Right lobe of liver (tissue), 6 donors: Measurements from ENCODE around the gene PRKAR1B. TPM values are rescaled to one million over a fixed set of nuclear protein-coding genes. Genes with fewer than 3 reads are reported as not detected.

Experiments used
- ATAC-seq, 4 donors: fragments of 200-7000 bp; cut with Tn5 transposase; one replicate each; pipeline ENCODE4 v1.9.1; 2020; ENCODE audit warnings: mild to moderate bottlenecking in 4 of 4, moderate library complexity in 4 of 4
- DNase-seq, 3 donors: peaks; one replicate each; pipeline ENCODE4 v3.0.0-alpha.2; 2020
- H3K27ac ChIP-seq, 3 donors: fragments of 200-600 bp; one replicate each; pipeline ENCODE4 v1.8.0; 2022
- H3K27me3 ChIP-seq, 2 donors: fragments of 200-600 bp; one replicate each; pipeline ENCODE4 v1.8.0; 2022
- H3K36me3 ChIP-seq, 4 donors: fragments of 200-600 bp; sonication (generic) in 1 of 4; one replicate each; pipeline versions ENCODE4 v1.5.1 to v1.8.0; 2017 to 2022; ENCODE audit warnings: control low read depth in 1 of 4
- H3K4me1 ChIP-seq, 4 donors: fragments of 200-600 bp; sonication (generic) in 1 of 4; one replicate each; pipeline versions ENCODE4 v1.5.1 to v1.8.0; 2017 to 2022; ENCODE audit warnings: control low read depth in 1 of 4
- H3K4me3 ChIP-seq, 3 donors: fragments of 200-600 bp; one replicate each; pipeline ENCODE4 v1.8.0; 2022
- H3K9me3 ChIP-seq, 4 donors: fragments of 200-600 bp; sonication (generic) in 1 of 4; one replicate each; pipeline versions ENCODE4 v1.5.1 to v1.8.0; 2017 to 2022; ENCODE audit warnings: control low read depth in 1 of 4
- CTCF ChIP-seq, 4 donors: fragments of 200-600 bp in 3 of 4; fragments of 450-650 bp in 1 of 4; IDR thresholded peaks; one replicate each; pipeline versions ENCODE4 v1.5.1 to v1.8.0; 2016 to 2022; ENCODE audit warnings: antibody characterized with exemption in 4 of 4, mild to moderate bottlenecking in 2 of 4
- POLR2A ChIP-seq: fragments of 450-650 bp; IDR thresholded peaks from one replicate; pipeline ENCODE4 v1.6.1; 2017; ENCODE audit warnings: antibody characterized with exemption, mild to moderate bottlenecking
- WGBS: methylation state at CpG from one replicate; pipeline ENCODE4 v1.1.6; 2018; ENCODE audit warnings: low coverage, low lambda C conversion rate; ENCODE audit not compliant: insufficient coverage; ENCODE audit errors: missing lambda C conversion rate; 5-methylcytosine and 5-hydroxymethylcytosine counted together
- intact Hi-C, 2 donors: fragments of 100-400 bp; cut with DNase I; formaldehyde crosslinking; loops; one replicate each; pipeline versions ENCODE4 v1.11.2 to v1.14.1; 2022
- total RNA-seq, 6 experiments: library from RNA; depleted of rRNA in 2 of 6; stranded (reverse); fragments of >200 nt in 2 of 6; fragmentation: NEBNext Ultra II Directional in 3 of 6; extraction: Animal tissue kit (Norgen Biotek cat#: 25700) in 3 of 6; gene quantifications; one replicate each; pipeline versions ENCODE4 v1.1.0 to v1.2.4, GENCODE V29; 2016 to 2023
- donor health status: DM: no; HTN: yes; CAD: no.
- donor health status: DM: no; HTN: no; CAD: no.
- donor health status: DM: no; HTN: no; CAD: no.
- donor health status: DM: no; HTN: yes; CAD: no.
- donor health status: DM: no; HTN: yes; CAD: no.

PRKAR1B gene
- total RNA-seq, 6 experiments from 2014 or later = 4.7 to 20.8 (median 11.3) TPM

- intact Hi-C loops = no loop called here
- no peak overlapping the region for H3K4me3 ChIP-seq
- no peaks in the 10 kb centered on the region for H3K27me3 ChIP-seq
- peaks cover 0 to 18% (median 6%) of the 10 kb centered on the region in 4 donors for H3K4me1 ChIP-seq
- ATAC-seq (peak; percentile 88 to 94 (median 89)), DNase-seq (peak in 2 of 3 donors; percentile 79 to 81)
- no peaks in the 10 kb centered on the region for H3K36me3 ChIP-seq
- peak overlapping the region in 2 of 3 donors; percentile 15 to 47 for H3K27ac ChIP-seq
- 19% methylated on average over 4 of the region's 17 CpGs for WGBS
- H3K9me3 ChIP-seq = peaks cover 0 to 6% (median 0%) of the 10 kb centered on the region in 4 donors
- no peak for TF ChIP-seq POLR2A
- TF ChIP-seq CTCF (IDR thresholded peaks at IDR 0.05) = peak in 3 of 4 donors; percentile 18 to 40 (median 30)
These were observed 5.0 kb upstream of the PRKAR1B start for GRCh38 chr7:732094-732541.

DNA sequence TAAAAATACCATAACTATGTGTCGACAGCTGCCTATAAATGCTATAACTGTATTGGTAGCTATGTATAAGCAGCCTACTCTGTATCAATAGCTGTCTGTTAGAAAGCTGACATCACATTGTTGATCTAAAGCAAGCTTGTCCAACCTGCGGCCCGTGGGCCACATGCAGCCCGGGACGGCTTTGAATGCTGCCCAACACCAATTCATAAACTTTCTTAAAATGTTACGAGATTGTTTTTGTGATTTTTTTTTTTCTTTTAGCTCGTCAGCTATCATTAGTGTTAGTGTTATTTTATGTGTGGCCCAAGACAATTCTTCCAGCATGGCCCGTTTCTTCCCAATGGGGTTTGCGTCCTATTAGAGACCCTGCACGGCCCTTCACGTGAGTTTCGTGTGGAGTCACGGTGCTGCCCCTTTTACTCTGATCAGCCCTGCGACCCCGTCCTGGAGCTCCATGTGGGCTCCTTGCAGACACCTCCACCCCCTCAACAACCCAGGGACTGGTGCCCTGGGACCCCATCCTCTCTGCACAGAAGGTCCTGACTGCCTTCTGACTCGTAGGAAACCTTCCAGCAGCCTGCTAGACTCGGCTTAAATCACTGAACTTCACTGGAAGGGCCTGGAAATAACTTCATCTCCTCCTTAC lies 4.5 kb upstream of the PRKAR1B start:
- ATAC-seq = no peak
- H3K27ac ChIP-seq = peak overlapping the region in 1 of 3 donors; percentile 15
- 89% methylated on average over 13 of the region's 17 CpGs for WGBS

DNA sequence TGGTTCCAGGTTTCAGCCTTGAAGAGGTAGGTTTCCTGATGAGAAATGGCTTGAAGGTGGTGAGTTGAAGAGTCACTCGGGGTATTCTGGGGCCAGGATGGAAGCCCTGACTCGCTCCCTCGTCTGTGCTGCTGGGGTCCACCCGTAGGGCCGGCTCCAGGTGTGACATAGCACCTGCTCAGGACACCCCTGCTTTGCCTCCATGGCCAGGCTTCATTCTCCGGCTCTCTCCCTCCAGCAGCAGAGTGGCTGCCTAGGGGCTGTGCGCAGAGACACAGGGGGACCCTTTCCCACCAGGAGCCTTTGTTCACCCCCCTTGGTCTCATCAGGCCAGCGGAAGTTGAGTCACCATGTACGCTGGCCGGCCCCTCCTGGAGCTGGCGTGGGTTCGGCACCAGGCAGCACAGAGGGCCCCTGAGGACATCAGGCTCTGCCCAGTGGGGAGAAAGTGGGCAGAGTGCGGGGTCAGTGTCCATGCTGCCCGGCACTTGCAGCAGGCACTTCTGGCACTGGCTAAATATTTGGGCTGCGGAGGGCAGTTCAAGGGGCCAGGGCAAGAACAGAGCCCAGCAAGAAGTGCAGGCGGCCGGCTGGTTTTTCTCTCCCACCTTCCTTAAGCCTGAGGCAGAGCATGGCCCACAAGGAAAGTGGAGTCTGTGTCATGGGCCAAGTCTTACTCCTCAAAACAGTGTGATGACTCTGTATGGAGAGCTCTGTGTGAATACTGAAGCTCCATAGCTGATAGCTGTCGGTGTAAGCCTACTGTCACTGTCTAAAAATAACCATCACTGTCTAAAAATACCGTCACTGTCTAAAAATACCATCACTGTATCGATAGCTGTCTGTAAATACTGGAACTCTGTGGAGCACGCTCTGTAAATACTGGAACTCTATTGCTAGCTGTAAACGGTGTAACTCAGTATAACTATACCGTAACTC lies 3.7 kb upstream of the PRKAR1B start:
- ATAC-seq = peak in 3 of 4 donors; percentile 2 to 35 (median 9)
- intact Hi-C loops = no loop called here
- 66% methylated on average over 9 of the region's 23 CpGs for WGBS
- peaks cover 0 to 6% (median 0%) of the 10 kb centered on the region in 4 donors for H3K9me3 ChIP-seq
- H3K4me3 ChIP-seq = no peak overlapping the region
- H3K27ac ChIP-seq = peak overlapping the region in 1 of 3 donors; percentile 22
- H3K36me3 ChIP-seq = no peaks in the 10 kb centered on the region
- DNase-seq = peak in 1 of 3 donors; percentile 29
- H3K27me3 ChIP-seq = no peaks in the 10 kb centered on the region
- H3K4me1 ChIP-seq = peaks cover 0 to 24% (median 6%) of the 10 kb centered on the region in 4 donors
- no peak for TF ChIP-seq POLR2A

More for the DNA sequence above, 4.5 kb upstream of the PRKAR1B start:
- Histone ChIP-seq H3K9me3 (peaks cover 0 to 6% (median 0%) of the 10 kb centered on the region in 4 donors), H3K27me3 (no peaks in the 10 kb centered on the region), H3K4me3 (no peak overlapping the region), H3K4me1 (peaks cover 0 to 18% (median 6%) of the 10 kb centered on the region in 4 donors), H3K36me3 (no peaks in the 10 kb centered on the region)
- TF ChIP-seq CTCF (IDR thresholded peaks at IDR 0.05) (no peak), POLR2A (no peak)
- DNase-seq = no peak
- intact Hi-C loops = no loop called here

DNA sequence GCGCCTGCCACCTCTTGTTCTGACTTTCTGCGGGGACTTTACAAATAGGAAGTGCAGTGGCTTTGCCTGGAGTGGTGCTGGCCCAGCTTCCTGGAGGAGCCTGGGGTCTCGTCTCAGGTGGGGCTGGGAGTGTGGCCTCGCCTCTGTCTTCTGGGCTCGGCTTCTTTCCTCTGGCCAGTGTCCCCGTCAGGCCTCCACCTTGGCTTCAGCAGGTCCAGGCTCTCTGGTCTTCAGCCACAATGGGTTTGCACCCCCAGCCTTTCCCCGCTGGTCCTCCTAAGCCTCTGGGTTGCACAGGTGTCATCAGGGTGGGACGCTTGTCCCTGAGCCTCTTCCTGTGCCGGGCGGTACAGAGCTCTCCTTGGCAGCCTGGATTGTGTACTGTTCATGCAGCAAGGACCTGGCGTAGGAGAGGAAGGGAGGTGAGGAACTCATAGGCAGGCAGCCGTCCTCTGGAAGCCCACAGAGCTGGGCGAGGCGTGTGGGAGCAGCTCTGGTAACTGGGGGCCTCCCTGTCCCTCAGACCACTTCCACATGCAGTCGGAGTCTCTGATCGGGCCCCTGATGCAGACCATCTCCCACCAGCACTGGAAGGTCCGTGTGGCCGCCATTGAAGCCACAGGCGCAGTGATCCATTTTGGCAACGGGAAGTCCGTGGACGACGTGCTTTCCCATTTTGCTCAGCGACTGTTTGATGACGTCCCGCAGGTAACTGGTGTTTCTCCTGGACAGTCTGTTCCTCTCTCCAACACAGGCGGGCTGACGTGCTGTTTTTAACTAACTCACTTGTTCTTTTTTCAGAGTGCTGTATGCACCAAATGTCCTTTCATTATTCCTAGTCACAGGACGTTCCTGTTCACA lies 2.3 kb upstream of the PRKAR1B start:
- Histone ChIP-seq H3K9me3 (peaks cover 0 to 6% (median 0%) of the 10 kb centered on the region in 4 donors), H3K27me3 (no peaks in the 10 kb centered on the region), H3K27ac (no peak overlapping the region), H3K36me3 (no peaks in the 10 kb centered on the region), H3K4me3 (no peak overlapping the region), H3K4me1 (peaks cover 0 to 26% (median 6%) of the 10 kb centered on the region in 4 donors)
- intact Hi-C loops = no loop called here
- TF ChIP-seq CTCF (IDR thresholded peaks at IDR 0.05) = no peak
- no peak for TF ChIP-seq POLR2A
- peak in 1 of 3 donors; percentile 28 for DNase-seq
- no peak for ATAC-seq
- WGBS = 96% methylated on average over 5 of the region's 29 CpGs
